GM19463 (cell line): ENCODE results near the gene XDH.

ENCODE experiments used
- ATAC-seq: cut with Tn5 transposase; IDR thresholded peaks from one replicate; pipeline ENCODE4 v1.9.1; 2021; ENCODE audit warnings: mild to moderate bottlenecking, moderate library complexity; ENCODE audit not compliant: unreplicated experiment

The XDH gene

DNA sequence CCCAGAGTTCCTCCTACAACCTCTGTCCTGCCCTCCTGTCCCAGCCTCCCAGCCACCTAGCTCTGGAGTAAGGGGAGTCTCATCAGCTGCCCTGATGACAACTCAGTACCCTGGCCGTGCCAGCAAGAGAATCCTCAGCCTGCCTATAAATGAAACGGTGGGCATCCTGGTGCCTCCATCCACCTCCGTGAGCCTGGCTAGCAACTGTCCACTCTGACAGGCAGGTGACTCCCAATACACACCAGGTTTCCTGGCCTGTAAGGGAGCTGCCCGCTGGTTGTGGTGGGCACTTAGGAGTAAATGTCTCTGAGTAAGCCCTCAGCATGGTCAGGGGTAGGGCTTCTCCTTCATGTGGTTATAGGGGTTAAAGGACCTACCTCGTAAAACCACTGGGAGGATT is 81.5 kb downstream of the XDH start:
- ATAC-seq: no peak

DNA sequence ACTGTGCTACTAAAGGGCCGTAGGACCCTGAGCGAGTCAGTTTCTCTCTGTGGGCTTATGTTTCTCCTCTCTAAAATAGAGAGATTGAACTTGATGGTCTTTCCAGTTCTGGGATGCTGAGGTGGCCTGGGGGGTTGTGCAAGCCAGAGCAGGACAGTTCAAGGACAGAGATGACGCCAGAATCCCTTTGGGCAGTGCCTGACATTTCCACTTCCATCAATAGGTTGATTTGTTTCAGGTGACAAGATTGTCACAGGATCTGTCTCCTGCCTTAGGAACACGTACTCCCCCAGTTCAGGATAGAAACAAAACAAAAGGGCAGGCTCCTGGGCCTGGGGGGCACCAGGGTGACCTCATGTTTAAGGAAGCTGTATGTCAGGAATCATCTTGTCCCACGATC is 82.0 kb downstream of the XDH start:
- no peak for ATAC-seq

DNA sequence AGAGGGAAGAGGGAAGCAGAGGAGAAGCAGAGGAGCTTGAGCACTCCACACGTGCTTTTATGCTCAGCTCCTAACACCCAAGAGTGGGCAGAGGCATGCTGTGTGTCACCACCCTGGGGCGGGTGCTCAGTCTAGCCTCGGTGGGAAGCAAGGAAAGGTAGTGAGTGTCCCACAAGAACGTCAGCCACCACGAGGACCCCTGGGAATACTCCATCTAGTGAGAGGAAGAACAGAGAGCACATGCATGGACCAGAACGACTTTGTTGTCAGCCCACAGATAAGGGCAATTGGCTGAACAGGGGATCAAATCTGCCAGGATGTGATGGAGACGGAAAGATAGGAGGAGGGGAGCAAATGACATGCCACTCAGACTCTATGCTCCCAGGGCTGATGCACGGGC is 83.4 kb downstream of the XDH start:
- no peak for ATAC-seq

DNA sequence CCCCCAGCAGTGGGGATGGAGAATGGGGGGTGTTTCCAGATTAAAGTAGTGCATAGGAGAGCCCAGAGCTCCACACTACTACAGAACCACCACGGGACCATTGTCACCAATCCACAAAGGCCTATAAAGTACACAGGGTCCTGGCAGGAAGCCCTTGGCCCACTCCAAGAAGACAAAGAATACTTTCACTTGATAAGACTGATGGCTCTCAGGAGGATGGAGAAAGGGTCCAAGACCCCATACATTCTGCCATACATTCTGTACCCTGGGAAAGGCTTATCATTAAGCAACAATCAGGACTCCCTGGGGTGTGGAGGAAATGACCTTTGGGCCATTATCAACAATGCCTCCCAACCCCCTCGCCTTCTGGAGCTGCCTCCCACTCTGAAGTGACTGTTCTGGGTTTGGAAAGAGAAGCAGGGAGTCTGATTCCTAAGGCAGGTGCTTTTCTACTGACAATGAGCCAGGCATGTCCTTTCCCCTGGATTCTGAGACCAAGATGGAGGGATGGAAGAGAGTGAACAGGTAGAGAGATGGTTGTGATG is 85.4 kb downstream of the XDH start:
- no peak for ATAC-seq

DNA sequence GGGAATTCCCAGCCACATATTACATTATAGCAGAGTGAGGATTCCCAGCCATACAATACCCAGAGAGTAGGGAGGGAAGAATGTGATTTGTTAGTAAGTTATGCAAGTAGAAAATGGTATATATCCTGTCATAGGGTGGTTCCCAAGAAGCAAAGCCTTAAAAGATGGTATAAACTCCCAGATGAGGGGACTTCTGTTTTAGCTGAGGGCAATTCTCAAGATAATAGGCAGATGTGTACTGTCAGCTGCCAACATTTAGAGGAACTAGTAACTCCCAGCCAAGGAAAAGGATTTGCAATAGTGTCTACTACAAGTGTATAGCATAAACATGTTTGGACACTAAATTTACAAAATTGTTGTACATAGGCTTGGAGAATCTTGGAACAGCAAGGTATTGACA is 86.5 kb downstream of the XDH start:
- no peak for ATAC-seq

DNA sequence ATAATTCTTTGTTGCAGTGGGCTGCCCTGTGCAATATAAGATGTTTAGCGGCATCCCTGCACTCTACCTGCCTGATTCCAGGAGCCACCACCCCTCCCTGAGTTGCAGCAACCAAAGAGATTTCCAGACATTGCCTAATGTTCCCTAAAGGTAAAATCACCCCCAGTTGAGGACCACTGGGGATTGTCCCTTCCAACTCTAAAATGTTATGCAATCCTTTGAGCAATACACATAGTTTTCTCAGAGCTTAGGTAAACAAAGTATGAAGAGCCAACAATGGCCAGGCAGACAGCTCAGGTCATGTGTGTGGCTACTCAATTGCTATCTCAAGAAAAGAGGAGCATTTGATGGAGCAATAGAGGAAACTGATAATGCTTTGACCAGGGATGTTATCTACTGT is 87.0 kb downstream of the XDH start:
- ATAC-seq: no peak

DNA sequence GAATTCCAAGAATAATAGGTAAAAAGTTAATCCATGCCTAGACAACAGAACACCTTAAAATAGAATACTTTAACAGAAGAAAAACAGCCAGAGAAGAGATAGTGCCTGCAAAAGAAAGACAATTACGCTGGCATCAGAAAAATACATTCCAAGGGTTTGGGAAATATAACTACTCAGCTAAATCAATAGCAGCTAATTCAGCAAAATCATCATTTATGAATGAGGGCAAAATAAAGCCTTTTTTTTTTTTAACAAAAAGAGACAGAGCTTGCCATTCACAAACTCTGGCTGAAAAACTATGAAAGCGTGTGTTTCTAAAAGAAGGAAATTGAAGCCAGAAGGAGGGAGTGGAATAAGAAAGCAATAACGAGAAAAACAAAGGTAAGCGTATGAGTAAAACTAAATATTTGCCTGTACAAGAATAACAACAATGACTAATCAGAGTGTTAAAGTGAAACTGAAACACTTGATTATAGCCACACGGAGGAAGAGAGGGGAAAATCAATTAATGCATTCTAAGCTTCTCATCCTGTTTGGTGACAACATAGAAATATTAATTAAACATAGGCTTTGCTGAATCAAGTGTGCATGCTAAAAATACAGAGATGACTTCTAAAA is 90.4 kb downstream of the XDH start:
- peak; percentile 70 for ATAC-seq

DNA sequence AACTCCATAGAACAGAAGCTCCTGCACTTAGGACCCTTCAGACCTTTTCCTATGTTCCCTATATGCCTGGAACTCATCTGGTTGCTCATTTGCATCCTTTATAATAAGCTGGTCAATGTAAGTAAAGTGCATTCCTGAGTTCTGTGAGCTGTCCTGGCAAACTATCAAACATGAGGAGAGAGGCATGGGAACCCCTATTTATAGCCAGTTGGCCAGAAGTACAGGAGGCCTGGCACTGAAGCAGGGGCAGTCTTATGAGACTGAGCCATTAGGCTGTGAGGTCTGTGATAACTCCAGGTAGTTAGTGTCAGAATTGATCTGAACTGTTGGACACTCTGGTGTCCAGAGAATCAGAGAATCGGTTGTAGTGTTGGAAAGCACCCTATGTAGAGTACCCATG is 92.2 kb downstream of the XDH start:
- ATAC-seq: no peak

DNA sequence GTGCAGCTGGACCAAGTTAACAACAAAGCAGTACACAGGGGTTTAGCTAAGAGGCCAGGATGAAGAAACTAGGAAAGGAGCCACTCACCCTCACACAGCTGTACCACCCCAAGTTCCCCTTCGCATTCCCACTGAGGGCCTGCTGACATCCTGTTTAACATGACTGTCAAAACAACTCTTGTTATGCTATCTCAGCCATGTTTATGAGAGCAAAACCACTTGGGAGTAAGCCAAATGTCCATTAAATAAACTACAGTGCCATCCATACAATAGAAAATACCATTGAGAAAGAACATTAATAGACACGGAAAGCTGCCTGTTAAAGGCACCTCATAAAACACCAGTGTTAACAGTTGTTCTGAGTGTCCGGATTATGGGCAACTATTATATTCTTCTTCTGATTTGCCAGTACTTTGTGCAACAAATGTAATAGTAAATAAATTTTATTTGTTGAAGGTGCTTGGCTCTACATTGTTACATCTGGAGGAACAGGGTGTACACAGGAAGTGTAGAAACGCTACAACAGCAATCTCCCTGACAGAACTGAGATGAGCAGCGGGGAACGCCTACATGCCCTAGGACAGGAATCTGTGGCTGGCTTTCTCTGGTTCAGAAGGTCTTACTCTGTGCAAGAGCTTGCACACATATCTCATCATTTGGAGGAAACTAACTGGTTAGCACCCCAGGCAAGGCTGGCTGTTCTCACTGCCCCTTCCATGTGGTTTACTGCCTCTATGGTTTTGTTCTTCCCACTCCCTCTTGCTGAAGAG is 95.0 kb downstream of the XDH start:
- peak; percentile 38 for ATAC-seq

DNA sequence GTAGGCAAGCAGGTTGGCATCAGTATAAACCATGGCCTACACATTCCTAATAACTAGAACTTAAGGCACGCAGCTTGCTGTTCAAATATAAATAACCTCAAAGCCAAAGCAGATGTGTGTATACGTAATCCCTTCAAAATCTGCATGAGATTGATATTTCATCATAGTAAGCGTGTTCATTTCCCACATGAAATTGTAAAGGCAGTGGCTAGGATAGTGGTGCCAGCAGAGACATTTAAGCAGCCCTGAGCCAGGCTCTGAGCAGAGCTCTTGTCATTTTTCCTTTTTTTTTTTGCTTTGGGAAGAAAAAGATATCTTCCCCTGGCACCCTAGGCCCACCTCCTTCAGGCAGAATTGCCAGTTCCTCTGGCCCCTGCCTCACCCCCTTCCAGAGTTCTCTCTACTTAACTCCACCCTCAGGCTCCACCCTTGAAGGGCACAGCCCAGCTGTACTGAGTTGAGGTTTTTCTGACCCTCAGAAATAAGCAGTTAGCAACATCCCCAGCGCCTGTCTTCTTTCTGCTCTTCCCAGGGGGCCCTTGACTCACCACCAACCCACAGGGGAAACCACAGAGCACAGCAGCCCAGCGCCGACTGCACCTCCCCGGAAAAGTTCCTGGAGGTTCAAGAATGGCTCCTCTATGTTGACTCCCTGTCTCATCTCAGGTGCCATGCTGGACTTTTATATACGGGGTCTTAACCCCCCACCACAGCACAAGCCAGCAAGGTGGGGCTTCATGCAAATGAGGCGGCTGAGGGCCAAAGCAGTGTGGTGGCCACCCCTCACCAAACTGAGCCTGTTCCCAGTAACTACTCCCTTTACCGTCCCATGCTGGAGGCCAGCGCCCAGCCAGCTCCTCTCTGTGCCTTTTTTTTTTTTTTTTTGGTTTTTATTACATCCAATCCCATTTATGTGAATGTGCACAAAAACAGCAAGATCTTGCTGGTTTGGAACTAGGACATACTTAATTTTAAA is 95.9 kb downstream of the XDH start:
- peak; percentile 81 for ATAC-seq

DNA sequence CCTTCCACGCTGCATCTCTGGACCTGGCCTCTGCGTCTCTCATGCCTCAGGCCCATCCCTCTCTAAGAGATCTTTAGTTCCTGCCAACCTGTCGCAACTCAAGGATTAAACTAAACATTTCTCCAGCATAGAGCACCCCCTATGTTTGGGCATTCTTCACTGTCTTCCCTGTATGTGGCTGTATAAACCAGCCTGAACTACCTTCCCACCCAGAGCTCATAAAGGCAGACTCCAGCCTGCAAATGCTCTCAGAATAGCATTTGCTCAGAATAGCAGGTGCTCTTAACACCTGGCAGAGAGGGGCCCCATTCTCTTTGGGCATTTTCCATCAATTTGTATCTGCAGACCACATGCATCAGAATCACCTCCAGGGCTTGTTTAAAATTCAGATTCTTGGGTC is 97.1 kb downstream of the XDH start:
- no peak for ATAC-seq

DNA sequence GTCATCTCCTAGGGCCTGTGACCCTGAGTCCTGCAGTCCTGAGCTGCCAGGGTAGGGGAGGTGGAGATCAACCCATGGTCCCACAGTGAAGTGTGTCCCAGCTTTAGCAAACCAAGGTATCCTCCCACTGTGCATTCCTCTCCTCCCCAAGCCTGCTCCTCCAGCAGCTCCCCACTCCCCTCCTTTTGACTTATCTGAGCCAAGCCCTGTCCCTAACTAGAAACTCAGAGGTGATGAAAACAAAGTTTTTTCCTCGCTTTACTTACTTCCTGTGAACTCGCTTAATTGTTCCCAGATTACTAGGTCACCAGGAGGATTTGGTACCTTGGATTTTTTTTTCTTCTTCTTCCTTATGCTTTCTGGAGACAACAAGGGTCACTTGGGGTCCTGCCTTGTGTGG is 99.8 kb downstream of the XDH start:
- ATAC-seq: no peak

DNA sequence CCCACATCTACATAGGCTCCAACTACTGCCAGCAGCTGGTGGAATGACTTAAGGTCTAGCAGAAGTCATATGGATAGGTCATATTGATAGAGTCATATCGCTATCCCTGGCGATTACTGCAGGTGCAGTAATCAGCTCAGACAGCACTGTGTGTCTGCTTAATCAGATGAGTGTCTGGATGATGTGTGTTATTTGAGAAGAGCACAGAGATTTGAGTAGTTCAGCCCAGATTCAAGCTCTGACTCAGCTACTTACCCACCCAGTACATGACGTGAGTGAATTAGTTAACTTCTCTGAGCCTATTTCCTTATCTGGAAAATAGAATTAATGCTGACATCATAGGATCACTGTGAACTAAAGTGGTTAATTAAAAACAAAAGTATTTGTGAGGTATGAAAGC is 101.6 kb downstream of the XDH start:
- ATAC-seq: no peak

DNA sequence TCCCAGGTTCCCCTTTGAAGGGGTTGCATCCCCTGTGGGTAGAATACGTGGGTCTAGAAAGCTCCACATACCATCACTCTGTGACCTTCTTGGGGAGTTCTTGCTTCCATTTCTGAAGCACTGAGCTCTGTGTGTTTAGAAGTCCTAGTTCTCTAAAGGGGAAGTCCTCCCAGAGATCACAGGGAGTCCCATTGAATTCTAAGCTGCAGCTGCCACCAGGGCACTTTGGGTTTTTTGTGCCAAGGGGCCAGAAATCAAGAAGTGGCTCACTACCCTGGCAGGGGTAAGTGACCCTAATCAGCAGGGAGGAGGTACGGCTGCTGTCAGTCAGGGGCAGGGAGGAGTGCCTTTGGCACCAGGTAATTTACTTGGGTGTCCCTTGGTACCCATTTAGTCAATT is 109.7 kb downstream of the XDH start:
- no peak for ATAC-seq

DNA sequence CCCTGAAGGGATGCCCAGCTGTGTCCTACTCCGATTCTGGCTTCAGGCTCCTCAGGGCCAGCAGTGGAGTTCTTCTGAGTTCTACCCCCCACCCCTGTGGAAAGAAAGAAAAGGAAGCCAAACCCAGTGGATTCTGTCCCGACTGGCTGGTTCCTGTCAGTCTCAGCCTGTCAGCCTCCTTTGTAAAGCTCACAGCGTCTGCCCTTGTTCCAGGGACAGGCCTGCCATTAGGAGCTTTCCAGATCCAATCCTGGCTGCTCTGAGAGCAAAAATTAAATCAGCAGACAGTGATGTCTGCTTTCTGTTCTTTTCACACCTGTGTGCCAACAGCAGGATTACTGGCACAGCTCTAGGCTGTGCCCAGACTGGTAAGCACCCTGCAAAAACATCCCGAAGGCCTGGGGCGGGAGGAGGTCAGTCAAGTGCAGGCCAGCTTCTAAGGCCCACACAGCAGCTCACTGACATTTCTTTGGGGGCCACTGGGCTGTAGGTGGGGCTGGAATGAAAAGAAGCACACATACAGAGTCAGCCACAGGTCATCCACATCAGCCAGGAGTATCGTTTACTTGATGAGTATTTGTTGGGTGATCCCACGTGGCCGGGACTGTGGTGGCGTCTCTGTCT is 111.5 kb downstream of the XDH start:
- ATAC-seq: no peak

DNA sequence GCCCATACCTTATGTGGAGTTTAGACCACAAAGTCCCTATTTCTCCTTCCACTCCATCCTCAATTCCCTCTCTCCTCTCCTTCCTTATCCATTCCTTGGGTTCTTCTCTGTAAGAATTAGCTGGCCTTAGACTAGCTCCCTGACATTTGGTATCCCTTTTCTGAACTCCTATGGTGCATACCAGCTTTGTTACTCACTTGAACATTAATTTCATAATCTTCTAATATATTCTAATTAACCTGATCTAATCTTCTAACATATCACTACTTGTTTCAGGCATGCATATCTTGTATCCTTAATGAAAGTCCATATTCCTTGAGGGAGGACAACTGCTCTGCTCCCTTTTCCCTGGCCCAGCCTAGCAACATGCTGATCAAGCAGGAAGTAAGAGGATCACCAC is 114.2 kb downstream of the XDH start:
- ATAC-seq: no peak

DNA sequence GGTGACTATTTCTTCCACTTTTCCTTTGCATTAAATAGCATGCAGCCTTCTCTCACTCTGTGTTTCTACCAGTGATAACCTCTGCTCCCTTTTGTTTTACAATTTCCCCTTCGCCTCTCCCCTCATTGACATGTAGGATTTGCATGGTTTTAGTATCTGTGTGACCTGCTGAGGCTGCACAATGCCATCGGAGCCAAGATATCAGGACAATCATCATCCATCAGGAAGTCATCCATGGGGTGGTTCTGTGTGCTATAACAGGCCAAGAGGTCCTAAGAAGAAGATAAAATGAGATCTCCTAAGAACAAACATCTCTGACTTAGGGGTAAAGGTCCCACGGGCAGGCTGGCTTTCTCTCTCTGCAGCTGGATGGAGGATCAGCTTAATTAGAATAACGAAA is 115.0 kb downstream of the XDH start:
- no peak for ATAC-seq

DNA sequence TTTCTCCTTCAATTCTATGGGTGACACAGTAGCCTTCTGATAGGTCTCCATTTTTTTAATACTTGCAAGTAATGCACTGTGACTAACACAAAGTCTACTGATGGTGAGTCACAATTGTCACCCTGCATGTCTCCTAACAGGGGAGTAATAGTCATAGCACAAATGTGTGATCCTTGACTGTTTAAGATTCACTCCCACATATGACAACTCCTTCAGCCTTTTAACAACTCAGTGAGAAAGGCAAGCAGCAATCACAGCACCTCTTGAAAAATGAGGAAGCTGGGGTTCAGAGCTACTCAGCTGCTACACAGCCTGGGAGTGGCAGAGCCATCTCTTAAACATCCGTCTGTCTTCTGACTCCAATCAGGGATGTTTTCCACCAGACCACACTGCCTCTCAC is 116.8 kb downstream of the XDH start:
- ATAC-seq: no peak

DNA sequence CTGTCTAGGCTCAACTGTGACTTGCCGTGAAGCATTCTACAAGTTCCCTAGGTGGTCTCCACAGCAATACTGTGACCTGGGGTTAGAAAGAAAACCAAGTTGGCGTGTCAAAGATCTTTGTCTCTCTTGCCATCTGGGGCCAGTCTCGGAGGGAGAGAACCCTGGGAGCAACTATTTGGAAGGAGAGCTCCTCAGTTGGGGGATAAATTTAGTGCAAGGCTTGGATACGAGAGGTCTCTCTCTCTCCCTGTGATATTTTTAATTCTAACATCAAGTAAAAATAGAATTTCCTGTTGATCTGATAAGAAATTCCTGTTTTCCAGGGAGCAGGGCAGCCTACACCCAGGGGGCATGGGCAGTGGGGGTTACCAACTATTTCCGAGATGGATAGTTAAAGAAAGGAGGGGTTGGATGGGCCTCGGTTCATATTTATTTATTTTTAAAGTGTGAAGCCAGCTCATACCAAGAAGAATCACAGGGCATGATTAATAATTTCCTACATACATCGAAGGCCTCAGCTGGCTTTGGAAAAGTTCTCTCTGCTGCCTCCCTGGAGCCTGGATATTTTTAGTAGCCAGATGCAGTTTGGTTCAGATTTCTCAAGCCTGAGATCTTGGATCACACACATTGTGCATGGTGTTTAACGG is 117.8 kb downstream of the XDH start:
- ATAC-seq: no peak

DNA sequence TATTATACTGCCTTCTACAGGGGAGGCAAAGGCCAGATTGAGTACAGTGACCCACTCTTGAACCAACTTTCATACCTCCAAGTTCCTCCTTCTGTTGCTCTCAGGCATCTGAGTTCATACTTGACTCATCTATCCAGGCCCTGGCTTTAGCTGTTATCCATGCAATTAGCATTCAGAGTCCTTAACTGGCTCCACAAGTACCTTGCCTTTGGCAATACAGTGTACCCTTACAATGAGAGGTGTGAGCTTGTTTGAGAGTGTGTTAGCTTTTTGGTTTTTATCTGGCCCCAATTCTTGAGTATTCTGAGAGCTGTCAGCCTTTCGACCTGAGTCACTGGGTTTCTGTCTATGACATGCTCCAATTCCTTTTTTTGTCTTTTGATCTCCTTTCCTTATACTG is 120.3 kb downstream of the XDH start:
- no peak for ATAC-seq

DNA sequence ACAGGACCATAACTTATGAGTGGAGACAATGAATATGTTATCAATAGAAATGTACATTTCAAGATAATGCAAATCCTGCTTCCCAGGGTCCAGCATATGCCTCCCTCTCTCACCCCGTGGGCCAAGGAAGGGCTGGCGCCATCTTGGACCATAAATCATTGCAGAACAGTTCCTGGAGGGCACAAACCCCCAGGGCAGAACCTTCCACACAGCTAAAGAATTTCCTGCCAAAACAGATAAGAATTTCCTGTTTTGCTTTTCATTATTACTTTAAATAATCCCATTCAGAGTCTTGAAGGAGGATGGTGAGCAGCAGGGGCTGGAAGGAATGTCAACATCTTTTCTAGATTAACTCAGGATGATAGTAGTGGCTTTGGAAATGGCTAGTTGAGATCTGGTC is 126.9 kb downstream of the XDH start:
- ATAC-seq: no peak
